Measurements from ENCODE around the gene TAP2.
"Not testable (repeated sequence)": the region's sequence is repeated elsewhere in the genome, so short reads cannot be mapped to it uniquely, and the experiment has no call there.

The TAP2 gene

GRCh38 chr6:32835167-32835893 lies 3.2 kb downstream of the TAP2 start:
- DNase-seq (ENCODE audit: low read depth) = no peak

- no peak for DNase-seq (ENCODE audit: low read depth)
Observed at GRCh38 chr6:32833664-32834063, 4.9 kb downstream of the TAP2 start.

DNA sequence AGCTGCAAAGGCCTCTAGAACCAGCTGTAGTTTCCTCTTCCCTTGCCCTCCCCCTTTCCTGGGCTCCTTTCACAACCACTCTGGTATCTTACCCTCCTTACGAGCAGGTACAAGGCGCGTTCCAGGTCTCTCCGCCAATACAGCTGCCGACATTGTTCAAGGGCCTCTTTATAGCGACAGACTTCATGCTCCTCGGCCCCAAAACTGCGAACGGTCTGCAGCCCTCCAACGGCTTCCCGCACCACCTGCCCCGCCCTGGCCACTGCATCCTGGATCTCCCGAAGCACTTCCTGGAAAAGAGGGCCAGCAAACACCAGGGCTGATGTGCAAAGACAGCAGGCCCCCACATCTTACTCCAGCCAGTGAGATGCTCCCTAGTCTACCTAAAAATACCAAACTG lies 6.0 kb downstream of the TAP2 start:
- no peak for DNase-seq (ENCODE audit: low read depth)

- DNase-seq (ENCODE audit: low read depth) = no peak
Observed at GRCh38 chr6:32830936-32831335, 7.6 kb downstream of the TAP2 start.

DNA sequence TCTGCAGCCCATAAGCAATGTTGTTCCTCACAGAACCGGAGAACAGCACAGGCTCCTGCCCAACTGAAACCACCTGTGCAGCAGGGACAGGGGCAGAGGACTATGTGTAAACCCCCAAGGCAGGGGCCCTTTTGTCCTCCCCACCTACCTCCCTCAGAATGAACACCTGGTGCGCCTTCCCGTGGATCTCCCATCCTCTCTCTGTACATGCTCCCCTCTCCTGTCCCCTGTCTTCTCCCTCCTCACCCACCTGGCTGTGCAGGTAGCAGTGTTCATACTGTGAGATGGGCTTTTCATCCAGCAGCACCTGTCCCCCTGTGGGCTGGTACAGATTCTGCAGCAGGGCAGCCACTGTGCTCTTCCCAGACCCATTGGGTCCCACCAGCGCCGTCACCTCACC lies 8.5 kb downstream of the TAP2 start:
- DNase-seq (ENCODE audit: low read depth) = no peak

GRCh38 chr6:32829495-32829894 lies 9.0 kb downstream of the TAP2 start:
- no peak for DNase-seq (ENCODE audit: low read depth)

GRCh38 chr6:32827025-32827424 lies 11.5 kb downstream of the TAP2 start:
- DNase-seq (ENCODE audit: low read depth) = no peak

DNA sequence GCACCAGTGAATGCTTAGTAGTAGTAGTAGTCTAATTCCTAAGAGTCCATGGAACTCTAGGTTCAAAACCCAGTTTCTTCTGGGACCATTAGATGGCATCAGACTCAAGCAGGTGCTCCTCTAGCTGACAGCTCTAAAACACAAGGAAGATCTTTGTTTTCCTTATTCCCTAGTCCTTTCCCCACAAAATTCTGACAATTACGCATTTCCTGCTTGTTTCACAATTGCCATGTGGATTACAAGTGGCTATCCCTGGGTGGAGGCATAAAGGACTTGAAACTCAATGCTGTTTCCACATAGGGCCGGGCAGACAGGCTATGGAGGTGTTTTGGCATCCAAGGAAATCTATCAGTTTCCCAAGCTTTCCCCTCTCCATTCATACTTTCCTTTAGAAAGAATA lies 12.6 kb downstream of the TAP2 start:
- no peak for DNase-seq (ENCODE audit: low read depth)

DNA sequence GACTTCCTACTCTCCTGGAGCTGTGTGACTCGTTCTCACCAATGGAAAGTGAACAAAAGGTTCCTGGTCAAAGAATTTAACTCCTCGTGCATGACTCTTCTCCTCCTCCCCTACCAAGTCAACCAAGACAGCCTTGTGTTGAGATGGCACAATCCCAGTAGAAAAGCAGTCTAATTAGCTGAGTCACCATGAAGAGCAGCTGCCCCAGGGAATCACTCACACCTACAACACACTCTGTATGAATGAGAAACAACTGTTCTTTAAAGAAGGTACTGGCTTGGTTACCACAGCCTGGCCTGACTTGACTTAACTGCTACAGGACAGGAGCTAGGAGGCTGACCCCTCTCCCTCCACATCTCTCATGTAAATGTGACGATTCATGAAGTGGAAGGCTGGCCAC lies 18.8 kb downstream of the TAP2 start:
- no peak for DNase-seq (ENCODE audit: low read depth)

DNA sequence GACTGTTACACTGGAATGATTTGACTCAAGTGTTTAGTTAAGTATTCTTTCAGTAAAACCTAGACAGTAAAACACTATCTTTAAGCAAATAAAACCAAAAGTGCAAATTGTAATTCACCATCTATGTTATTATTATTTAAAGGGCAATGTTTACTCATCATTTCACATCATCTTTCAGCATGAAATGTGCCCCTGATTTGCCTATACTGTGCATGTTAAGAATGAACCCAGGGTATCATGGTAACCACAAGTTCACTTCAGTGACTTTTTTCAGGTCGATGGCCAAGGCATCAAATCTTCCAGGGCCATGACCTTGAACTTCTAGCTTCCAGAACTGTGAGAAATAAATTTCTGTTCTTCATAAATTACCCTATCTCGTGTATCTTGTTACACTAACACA lies 19.7 kb downstream of the TAP2 start:
- DNase-seq (ENCODE audit: low read depth) = no peak

- no peak for DNase-seq (ENCODE audit: low read depth)
Observed at GRCh38 chr6:32816746-32817204, 21.8 kb downstream of the TAP2 start, which contains the start of gene HLA-DOB. Gene HLA-DOB (minus strand): TSS chr6:32817002. CDS start chr6:32816951, 51 bp downstream.

GRCh38 chr6:32815996-32816395 lies 22.5 kb downstream of the TAP2 start:
- no peak for DNase-seq (ENCODE audit: low read depth)

DNA sequence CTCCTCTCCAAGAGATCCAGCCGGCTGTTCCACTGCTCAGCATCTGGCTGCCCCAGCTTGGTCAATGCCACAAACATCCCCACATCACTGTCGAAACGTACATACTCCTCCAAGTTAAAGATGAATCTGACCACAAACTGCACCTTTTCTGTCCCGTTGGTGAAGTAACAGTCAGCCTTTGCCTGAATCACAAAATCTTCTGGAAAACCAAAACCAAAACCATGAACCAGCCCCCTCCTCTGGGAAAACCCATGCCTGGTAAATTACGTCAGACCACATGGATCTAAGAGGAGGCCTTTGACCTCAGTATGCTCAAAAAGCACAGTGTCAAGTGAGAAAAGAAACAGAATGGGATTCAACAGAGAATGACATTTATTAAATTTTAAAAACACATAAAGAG lies 23.4 kb downstream of the TAP2 start:
- DNase-seq (ENCODE audit: low read depth) = no peak

- no peak for DNase-seq (ENCODE audit: low read depth)
Observed at GRCh38 chr6:32814145-32814544, 24.4 kb downstream of the TAP2 start.

- no peak for DNase-seq (ENCODE audit: low read depth)
Observed at GRCh38 chr6:32809171-32809570, 29.4 kb downstream of the TAP2 start.

- DNase-seq (ENCODE audit: low read depth) = no peak
Observed at GRCh38 chr6:32807020-32807580, 31.4 kb downstream of the TAP2 start.

DNA sequence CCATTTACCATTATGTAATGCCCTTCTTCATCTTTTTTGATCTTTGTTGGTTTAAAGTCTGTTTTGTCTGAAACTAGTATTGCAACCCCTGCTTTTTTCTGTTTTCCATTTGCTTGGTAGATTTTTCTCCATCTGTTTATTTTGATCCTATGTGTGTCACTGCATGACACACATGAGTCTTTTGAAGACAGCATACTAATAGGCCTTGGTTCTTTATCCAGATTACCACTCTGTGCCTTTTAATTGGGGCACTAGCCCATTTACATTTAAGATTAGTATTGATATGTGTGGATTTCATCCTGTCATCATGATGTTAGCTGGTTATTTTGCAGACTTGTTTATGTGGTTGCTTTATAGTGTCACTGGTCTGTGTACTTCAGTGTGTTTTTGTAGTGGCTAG lies 33.1 kb downstream of the TAP2 start:
- not testable (repeated sequence) for DNase-seq (ENCODE audit: low read depth)

GRCh38 chr6:32803416-32803815 lies 35.1 kb downstream of the TAP2 start:
- no peak for DNase-seq (ENCODE audit: low read depth)

GRCh38 chr6:32799740-32800139 lies 38.8 kb downstream of the TAP2 start:
- DNase-seq (ENCODE audit: low read depth) = no peak

DNA sequence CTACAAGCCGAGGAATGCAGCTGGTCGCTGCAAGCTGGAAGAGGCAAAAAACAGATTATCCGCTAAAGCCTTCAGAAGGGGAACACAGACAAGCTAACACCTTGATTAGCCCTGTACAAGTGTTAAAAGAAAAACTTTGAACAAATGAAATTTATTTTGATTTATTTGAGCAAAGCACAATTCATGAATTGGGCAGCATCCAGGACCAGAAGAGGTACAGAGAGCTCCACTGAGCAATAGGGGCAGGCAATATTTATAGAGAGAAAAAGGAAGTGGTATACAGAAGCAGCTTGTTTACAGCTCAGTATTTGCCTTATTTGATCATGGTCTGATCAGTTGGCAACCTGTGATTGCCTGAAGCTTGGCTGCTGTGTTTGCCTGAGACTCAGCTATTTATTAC lies 39.4 kb downstream of the TAP2 start:
- DNase-seq (ENCODE audit: low read depth) = no peak

GRCh38 chr6:32796848-32797776 lies 41.4 kb downstream of the TAP2 start:
- DNase-seq (ENCODE audit: low read depth) = peak; percentile 65

- no peak for DNase-seq (ENCODE audit: low read depth)
Observed at GRCh38 chr6:32794510-32794909, 44.0 kb downstream of the TAP2 start.
